Sigmoid colon (tissue), 7 donors: Measurements from ENCODE around the gene SOX6. TPM values are rescaled to one million over a fixed set of nuclear protein-coding genes. Genes with fewer than 3 reads are reported as not detected.

Experiments
- DNase-seq: peaks from one replicate; pipeline ENCODE4 v3.0.0-alpha.2; 2019
- H3K27ac ChIP-seq, 4 donors: fragments of 200-600 bp; sonication (generic); one replicate each; pipeline ENCODE4 v1.5.1; 2016 to 2019; ENCODE audit warnings: mild to moderate bottlenecking in 1 of 4
- H3K27me3 ChIP-seq, 3 donors: fragments of 200-600 bp; sonication (generic); one replicate each; pipeline ENCODE4 v1.5.1; 2019; ENCODE audit warnings: mild to moderate bottlenecking in 1 of 3
- H3K36me3 ChIP-seq, 4 donors: fragments of 200-600 bp; sonication (generic); one replicate each; pipeline ENCODE4 v1.5.1; 2016 to 2019
- H3K4me1 ChIP-seq, 4 donors: fragments of 200-600 bp; sonication (generic); one replicate each; pipeline ENCODE4 v1.5.1; 2017 to 2019
- H3K4me3 ChIP-seq, 4 donors: fragments of 200-600 bp; sonication (generic); one replicate each; pipeline ENCODE4 v1.5.1; 2017 to 2019; ENCODE audit warnings: mild to moderate bottlenecking in 2 of 4, moderate library complexity in 1 of 4
- H3K9me3 ChIP-seq, 4 donors: fragments of 200-600 bp in 3 of 4; sonication (generic) in 3 of 4; one replicate each; pipeline versions ENCODE4 v1.5.1 to v1.6.1; 2013 to 2019
- EP300 ChIP-seq, 4 donors: sonication (generic); formaldehyde crosslinking; IDR thresholded peaks; one replicate each; pipeline ENCODE4 v1.6.1; 2017; ENCODE audit warnings: antibody characterized with exemption in 4 of 4
- POLR2A ChIP-seq, 2 donors: fragments of 450-650 bp; IDR thresholded peaks; one replicate each; pipeline ENCODE4 v1.6.1; 2016; ENCODE audit warnings: antibody characterized with exemption in 2 of 2, mild to moderate bottlenecking in 2 of 2, moderate library complexity in 2 of 2
- POLR2AphosphoS5 ChIP-seq, 4 donors: sonication (generic); formaldehyde crosslinking; IDR thresholded peaks; one replicate each; pipeline ENCODE4 v1.6.1; 2017; ENCODE audit warnings: antibody characterized with exemption in 4 of 4
- WGBS, 2 donors: extraction: QIAGEN DNeasy Blood & Tissue Kit; methylation state at CpG; one replicate each; pipeline ENCODE4 v1.1.7; 2013; 5-methylcytosine and 5-hydroxymethylcytosine counted together
- intact Hi-C: fragments of 100-400 bp; cut with DNase I; formaldehyde crosslinking; loops from one replicate; pipeline ENCODE4 v1.15.1; 2023
- polyA plus RNA-seq, 3 donors: library from polyadenylated mRNA; stranded (reverse); fragments of 200-250 nt; gene quantifications; one replicate each; pipeline ENCODE4 v1.2.3, GENCODE V29; 2013
- total RNA-seq, 4 donors: library from RNA; depleted of rRNA; stranded (reverse); fragments of >200 nt; gene quantifications; one replicate each; pipeline ENCODE4 v1.1.0, GENCODE V29; 2016
- TF ChIP-seq, protein P1 (sequence below), 4 experiments: fragments of 450-650 bp in 3 of 4; fragments of 200-600 bp in 1 of 4; IDR thresholded peaks; one replicate each; pipeline ENCODE4 v1.5.1; 2016 to 2019; ENCODE audit warnings: antibody characterized with exemption in 4 of 4, mild to moderate bottlenecking in 3 of 4, moderate library complexity in 2 of 4
- donor health status: healthy with polysubstance abuse.
- donor health status: Bipolar disorder and iron deficiency.
- donor health status: healthy.

Gene SOX6
- total and polyA plus RNA-seq, 7 donors = 0.46 to 6.1 (median 1.7) TPM

DNA sequence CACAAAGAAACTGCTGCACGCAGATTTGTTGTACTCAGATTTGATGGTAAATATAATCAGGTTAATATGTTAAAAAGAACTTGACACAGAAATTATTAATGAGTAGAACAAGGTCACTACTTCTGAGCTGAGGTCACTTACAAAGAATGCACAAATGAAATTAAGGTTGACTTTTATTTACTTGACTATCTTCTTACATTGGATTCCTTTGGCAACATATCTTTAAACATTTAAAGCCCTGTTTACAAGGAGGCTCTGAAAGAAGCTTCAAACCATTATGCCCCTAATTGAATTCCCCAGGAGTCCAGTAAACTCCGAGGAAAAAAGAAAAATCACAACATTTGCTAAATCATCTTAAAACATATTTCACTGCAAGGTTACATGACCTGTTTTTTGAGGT is 245.5 kb downstream of the SOX6 start:
- H3K27me3 ChIP-seq = no peaks in the 10 kb centered on the region
- WGBS, 2 donors = 73 to 85% methylated on average over 2 of the region's 2 CpGs
- intact Hi-C loops = no loop called here

GRCh38 chr11:16099343-16099900 is 256.9 kb downstream of the SOX6 start:
- intact Hi-C loops = no loop called here
- no peak for DNase-seq
- H3K4me3 ChIP-seq = no peak overlapping the region
- no peaks in the 10 kb centered on the region for H3K9me3 ChIP-seq
- no peaks in the 10 kb centered on the region for H3K36me3 ChIP-seq
- TF ChIP-seq EP300 (IDR thresholded peaks at IDR 0.05) = no peak
- TF ChIP-seq, protein P1, sequence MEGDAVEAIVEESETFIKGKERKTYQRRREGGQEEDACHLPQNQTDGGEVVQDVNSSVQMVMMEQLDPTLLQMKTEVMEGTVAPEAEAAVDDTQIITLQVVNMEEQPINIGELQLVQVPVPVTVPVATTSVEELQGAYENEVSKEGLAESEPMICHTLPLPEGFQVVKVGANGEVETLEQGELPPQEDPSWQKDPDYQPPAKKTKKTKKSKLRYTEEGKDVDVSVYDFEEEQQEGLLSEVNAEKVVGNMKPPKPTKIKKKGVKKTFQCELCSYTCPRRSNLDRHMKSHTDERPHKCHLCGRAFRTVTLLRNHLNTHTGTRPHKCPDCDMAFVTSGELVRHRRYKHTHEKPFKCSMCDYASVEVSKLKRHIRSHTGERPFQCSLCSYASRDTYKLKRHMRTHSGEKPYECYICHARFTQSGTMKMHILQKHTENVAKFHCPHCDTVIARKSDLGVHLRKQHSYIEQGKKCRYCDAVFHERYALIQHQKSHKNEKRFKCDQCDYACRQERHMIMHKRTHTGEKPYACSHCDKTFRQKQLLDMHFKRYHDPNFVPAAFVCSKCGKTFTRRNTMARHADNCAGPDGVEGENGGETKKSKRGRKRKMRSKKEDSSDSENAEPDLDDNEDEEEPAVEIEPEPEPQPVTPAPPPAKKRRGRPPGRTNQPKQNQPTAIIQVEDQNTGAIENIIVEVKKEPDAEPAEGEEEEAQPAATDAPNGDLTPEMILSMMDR (IDR thresholded peaks at IDR 0.05) = no peak
- TF ChIP-seq POLR2AphosphoS5 (IDR thresholded peaks at IDR 0.05) = no peak
- TF ChIP-seq POLR2A (IDR thresholded peaks at IDR 0.05) = no peak
- 48 to 82% methylated on average over 2 of the region's 2 CpGs for WGBS, 2 donors
- no peak overlapping the region for H3K27ac ChIP-seq
- H3K27me3 ChIP-seq = no peaks in the 10 kb centered on the region
- H3K4me1 ChIP-seq = peaks cover 0 to 5% (median 0%) of the 10 kb centered on the region in 4 donors

More for the DNA sequence above, 245.5 kb downstream of the SOX6 start:
- H3K9me3 ChIP-seq = no peaks in the 10 kb centered on the region
- no peaks in the 10 kb centered on the region for H3K36me3 ChIP-seq
- no peak overlapping the region for H3K4me3 ChIP-seq
- TF ChIP-seq POLR2A (IDR thresholded peaks at IDR 0.05) (no peak), POLR2AphosphoS5 (IDR thresholded peaks at IDR 0.05) (no peak), EP300 (IDR thresholded peaks at IDR 0.05) (no peak)
- TF ChIP-seq, protein P1 (IDR thresholded peaks at IDR 0.05) = no peak
- no peak for DNase-seq
- H3K27ac ChIP-seq = no peak overlapping the region
- H3K4me1 ChIP-seq = peaks cover 0 to 4% (median 0%) of the 10 kb centered on the region in 4 donors

GRCh38 chr11:16098526-16099205 is 257.7 kb downstream of the SOX6 start:
- no peaks in the 10 kb centered on the region for H3K27me3 ChIP-seq
- peaks cover 0 to 5% (median 0%) of the 10 kb centered on the region in 4 donors for H3K4me1 ChIP-seq
- no peak overlapping the region for H3K4me3 ChIP-seq
- intact Hi-C loops = no loop called here
- 60 to 76% methylated on average over 3 of the region's 3 CpGs for WGBS, 2 donors
- no peak overlapping the region for H3K27ac ChIP-seq
- DNase-seq = no peak
- H3K36me3 ChIP-seq = no peaks in the 10 kb centered on the region
- TF ChIP-seq POLR2AphosphoS5 (IDR thresholded peaks at IDR 0.05) = no peak
- TF ChIP-seq, protein P1 (IDR thresholded peaks at IDR 0.05) = no peak
- TF ChIP-seq POLR2A (IDR thresholded peaks at IDR 0.05) = no peak
- no peak for TF ChIP-seq EP300 (IDR thresholded peaks at IDR 0.05)
- H3K9me3 ChIP-seq = no peaks in the 10 kb centered on the region

GRCh38 chr11:16097543-16097942 is 258.8 kb downstream of the SOX6 start:
- no peaks in the 10 kb centered on the region for H3K27me3 ChIP-seq
- intact Hi-C loops = no loop called here

More at GRCh38 chr11:16097543-16097942, 258.8 kb downstream of the SOX6 start:
- no peaks in the 10 kb centered on the region for H3K9me3 ChIP-seq
- TF ChIP-seq EP300 (IDR thresholded peaks at IDR 0.05) (no peak), POLR2A (IDR thresholded peaks at IDR 0.05) (no peak), POLR2AphosphoS5 (IDR thresholded peaks at IDR 0.05) (no peak)
- TF ChIP-seq, protein P1 (IDR thresholded peaks at IDR 0.05) = no peak
- DNase-seq = no peak
- H3K4me1 ChIP-seq = peaks cover 0 to 5% (median 0%) of the 10 kb centered on the region in 4 donors
- H3K36me3 ChIP-seq = no peaks in the 10 kb centered on the region
- H3K4me3 ChIP-seq = no peak overlapping the region
- 22 to 68% methylated on average over 2 of the region's 2 CpGs for WGBS, 2 donors
- H3K27ac ChIP-seq = no peak overlapping the region
